ENCODE results near the gene WNT9A. TPM values are rescaled to one million over a fixed set of nuclear protein-coding genes. Genes with fewer than 3 reads are reported as not detected.

WNT9A gene
- total RNA-seq, 1 experiment from 2014 or later: 3.7 TPM

- Histone ChIP-seq H3K4me1 (replicated peaks) (peaks cover 5% of the 10 kb centered on the region), H3K27me3 (replicated peaks) (no peaks in the 10 kb centered on the region), H3K36me3 (no peaks in the 10 kb centered on the region), H3K9me3 (replicated peaks) (no peaks in the 10 kb centered on the region), H3K27ac (no peak overlapping the region), H3K4me3 (no peak overlapping the region)
- DNase-seq (ENCODE audit: low read depth in 1 of 2, low spot score in 2 of 2): no peak
Measured at GRCh38 chr1:227920426-227920825, 27.3 kb downstream of the WNT9A start.

GRCh38 chr1:227919906-227920305 lies 27.8 kb downstream of the WNT9A start:
- Histone ChIP-seq H3K4me3 (no peak overlapping the region), H3K36me3 (no peaks in the 10 kb centered on the region), H3K4me1 (replicated peaks) (no peaks in the 10 kb centered on the region; the same call in 1 of the 2 replicates), H3K27me3 (replicated peaks) (no peaks in the 10 kb centered on the region), H3K9me3 (replicated peaks) (no peaks in the 10 kb centered on the region), H3K27ac (no peak overlapping the region)
- DNase-seq (ENCODE audit: low read depth in 1 of 2, low spot score in 2 of 2): no peak

GRCh38 chr1:227918736-227919135 lies 29.0 kb downstream of the WNT9A start:
- no peak overlapping the region for H3K4me3 ChIP-seq
- no peaks in the 10 kb centered on the region for H3K9me3 ChIP-seq (replicated peaks)
- DNase-seq (ENCODE audit: low read depth in 1 of 2, low spot score in 2 of 2): no peak
- no peak overlapping the region for H3K27ac ChIP-seq
- no peaks in the 10 kb centered on the region for H3K36me3 ChIP-seq
- no peaks in the 10 kb centered on the region for H3K27me3 ChIP-seq (replicated peaks)
- H3K4me1 ChIP-seq (replicated peaks): no peaks in the 10 kb centered on the region

- Histone ChIP-seq H3K4me3 (no peak overlapping the region), H3K9me3 (replicated peaks) (no peaks in the 10 kb centered on the region), H3K4me1 (replicated peaks) (no peaks in the 10 kb centered on the region), H3K36me3 (no peaks in the 10 kb centered on the region), H3K27me3 (replicated peaks) (no peaks in the 10 kb centered on the region), H3K27ac (no peak overlapping the region)
- DNase-seq (ENCODE audit: low read depth in 1 of 2, low spot score in 2 of 2): no peak
Measured at GRCh38 chr1:227918083-227918700, 29.5 kb downstream of the WNT9A start.

- no peaks in the 10 kb centered on the region for H3K4me1 ChIP-seq (replicated peaks)
- H3K27me3 ChIP-seq (replicated peaks): no peaks in the 10 kb centered on the region
- no peak for DNase-seq (ENCODE audit: low read depth in 1 of 2, low spot score in 2 of 2)
- no peaks in the 10 kb centered on the region for H3K9me3 ChIP-seq (replicated peaks)
- H3K27ac ChIP-seq: no peak overlapping the region
- H3K4me3 ChIP-seq: no peak overlapping the region
- H3K36me3 ChIP-seq: no peaks in the 10 kb centered on the region
Measured at GRCh38 chr1:227917081-227917950, 30.4 kb downstream of the WNT9A start.

- H3K9me3 ChIP-seq (replicated peaks): no peaks in the 10 kb centered on the region
- no peaks in the 10 kb centered on the region for H3K27me3 ChIP-seq (replicated peaks)
- H3K36me3 ChIP-seq: no peaks in the 10 kb centered on the region
- no peak overlapping the region for H3K27ac ChIP-seq
- H3K4me3 ChIP-seq: no peak overlapping the region
- DNase-seq (ENCODE audit: low read depth in 1 of 2, low spot score in 2 of 2): no peak
- H3K4me1 ChIP-seq (replicated peaks): no peaks in the 10 kb centered on the region
Measured at GRCh38 chr1:227916655-227917054, 31.1 kb downstream of the WNT9A start.

GRCh38 chr1:227915564-227916553 lies 31.9 kb downstream of the WNT9A start:
- Histone ChIP-seq H3K36me3 (no peaks in the 10 kb centered on the region), H3K4me3 (no peak overlapping the region), H3K27ac (no peak overlapping the region), H3K9me3 (replicated peaks) (no peaks in the 10 kb centered on the region), H3K4me1 (replicated peaks) (peaks cover 4% of the 10 kb centered on the region; the same call in 1 of the 2 replicates), H3K27me3 (replicated peaks) (no peaks in the 10 kb centered on the region)
- DNase-seq (ENCODE audit: low read depth in 1 of 2, low spot score in 2 of 2): no peak

GRCh38 chr1:227914801-227915563 lies 32.8 kb downstream of the WNT9A start:
- no peak overlapping the region for H3K4me3 ChIP-seq
- H3K27me3 ChIP-seq (replicated peaks): no peaks in the 10 kb centered on the region
- no peak for DNase-seq (ENCODE audit: low read depth in 1 of 2, low spot score in 2 of 2)
- H3K36me3 ChIP-seq: no peaks in the 10 kb centered on the region
- H3K27ac ChIP-seq: no peak overlapping the region
- H3K4me1 ChIP-seq (replicated peaks): peaks cover 8% of the 10 kb centered on the region; the same call in 1 of the 2 replicates
- no peaks in the 10 kb centered on the region for H3K9me3 ChIP-seq (replicated peaks)

GRCh38 chr1:227913764-227914721 lies 33.7 kb downstream of the WNT9A start:
- no peak overlapping the region for H3K4me3 ChIP-seq
- DNase-seq (ENCODE audit: low read depth in 1 of 2, low spot score in 2 of 2): no peak
- no peaks in the 10 kb centered on the region for H3K36me3 ChIP-seq
- no peaks in the 10 kb centered on the region for H3K27me3 ChIP-seq (replicated peaks)
- no peak overlapping the region for H3K27ac ChIP-seq
- peaks cover 8% of the 10 kb centered on the region; the same call in 1 of the 2 replicates for H3K4me1 ChIP-seq (replicated peaks)
- H3K9me3 ChIP-seq (replicated peaks): no peaks in the 10 kb centered on the region

- no peak for DNase-seq (ENCODE audit: low read depth in 1 of 2, low spot score in 2 of 2)
- Histone ChIP-seq H3K27me3 (replicated peaks) (no peaks in the 10 kb centered on the region), H3K4me1 (replicated peaks) (peaks cover 8% of the 10 kb centered on the region; the same call in 1 of the 2 replicates), H3K27ac (no peak overlapping the region), H3K4me3 (no peak overlapping the region), H3K9me3 (replicated peaks) (no peaks in the 10 kb centered on the region), H3K36me3 (no peaks in the 10 kb centered on the region)
Measured at GRCh38 chr1:227913396-227913763, 34.4 kb downstream of the WNT9A start.

- Histone ChIP-seq H3K9me3 (replicated peaks) (no peaks in the 10 kb centered on the region), H3K36me3 (no peaks in the 10 kb centered on the region), H3K27ac (no peak overlapping the region), H3K4me1 (replicated peaks) (peaks cover 8% of the 10 kb centered on the region; the same call in 1 of the 2 replicates), H3K27me3 (replicated peaks) (no peaks in the 10 kb centered on the region), H3K4me3 (no peak overlapping the region)
- DNase-seq (ENCODE audit: low read depth in 1 of 2, low spot score in 2 of 2): no peak
Measured at GRCh38 chr1:227912866-227913265, 34.9 kb downstream of the WNT9A start.

- no peaks in the 10 kb centered on the region for H3K9me3 ChIP-seq (replicated peaks)
- no peak overlapping the region for H3K27ac ChIP-seq
- H3K4me3 ChIP-seq: no peak overlapping the region
- no peak for DNase-seq (ENCODE audit: low read depth in 1 of 2, low spot score in 2 of 2)
- H3K4me1 ChIP-seq (replicated peaks): peaks cover 8% of the 10 kb centered on the region; the same call in 1 of the 2 replicates
- no peaks in the 10 kb centered on the region for H3K36me3 ChIP-seq
- H3K27me3 ChIP-seq (replicated peaks): no peaks in the 10 kb centered on the region
Measured at GRCh38 chr1:227911376-227911775, 36.4 kb downstream of the WNT9A start.

Measured in SJSA1 (cell line).